Progenitor cell of endocrine pancreas (in vitro differentiated cells): Measurements from ENCODE around the gene SLC5A11. TPM values are rescaled to one million over a fixed set of nuclear protein-coding genes. Genes with fewer than 3 reads are reported as not detected.

Experiments
- DNase-seq: peaks from one replicate; pipeline ENCODE4 v3.0.0; 2021; ENCODE audit warnings: low spot score; ENCODE audit not compliant: unreplicated experiment
- H3K27ac Mint-ChIP-seq: 2 replicates; pipeline ENCODE4 v1.8.0; 2021; ENCODE audit warnings: mild to moderate bottlenecking, moderate library complexity, mixed read lengths
- H3K27me3 Mint-ChIP-seq: 2 replicates; pipeline ENCODE4 v1.8.0; 2021; ENCODE audit warnings: mixed read lengths
- H3K36me3 Mint-ChIP-seq: 2 replicates; pipeline ENCODE4 v1.8.0; 2022; ENCODE audit warnings: mixed read lengths; ENCODE audit not compliant: insufficient read depth
- H3K4me1 Mint-ChIP-seq: 2 replicates; pipeline ENCODE4 v1.8.0; 2021; ENCODE audit warnings: low read depth, mixed read lengths
- H3K4me3 Mint-ChIP-seq: 2 replicates; pipeline ENCODE4 v1.8.0; 2021; ENCODE audit warnings: low read depth, mild to moderate bottlenecking, moderate library complexity, mixed read lengths
- H3K9me3 Mint-ChIP-seq: 2 replicates; pipeline ENCODE4 v1.8.0; 2021; ENCODE audit warnings: low read depth, mixed read lengths
- total RNA-seq: library from RNA; stranded (reverse); gene quantifications from 2 replicates; pipeline ENCODE4 v1.2.1, GENCODE V29; 2021
- TF ChIP-seq, protein P1 (sequence below): fragments of 200-600 bp; sonication (generic); IDR thresholded peaks from one replicate; pipeline ENCODE4 v1.5.0; 2021; ENCODE audit warnings: antibody characterized with exemption, mild to moderate bottlenecking; ENCODE audit not compliant: unreplicated experiment

SLC5A11 gene
- total RNA-seq, 1 donor from 2014 or later = 0.38 TPM

DNA sequence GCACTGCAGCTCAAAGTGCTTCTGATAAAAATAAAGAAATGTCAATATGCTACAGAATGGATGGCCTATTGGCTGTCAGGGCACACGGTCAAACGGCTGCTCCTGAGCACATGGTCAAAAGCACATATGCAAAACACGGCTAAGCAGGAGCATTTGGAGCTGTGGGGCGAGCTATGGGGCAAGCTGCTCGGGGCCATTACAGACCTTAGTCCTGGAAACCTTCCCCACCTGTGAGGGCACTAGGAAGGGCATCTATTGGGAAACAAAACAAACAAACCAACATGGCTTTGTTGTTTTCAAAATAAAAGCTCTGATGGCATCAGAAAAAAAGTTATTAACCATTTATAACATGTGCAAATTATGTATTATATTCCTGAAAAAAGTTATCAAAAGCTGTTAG is 83.6 kb downstream of the SLC5A11 start:
- TF ChIP-seq, protein P1, sequence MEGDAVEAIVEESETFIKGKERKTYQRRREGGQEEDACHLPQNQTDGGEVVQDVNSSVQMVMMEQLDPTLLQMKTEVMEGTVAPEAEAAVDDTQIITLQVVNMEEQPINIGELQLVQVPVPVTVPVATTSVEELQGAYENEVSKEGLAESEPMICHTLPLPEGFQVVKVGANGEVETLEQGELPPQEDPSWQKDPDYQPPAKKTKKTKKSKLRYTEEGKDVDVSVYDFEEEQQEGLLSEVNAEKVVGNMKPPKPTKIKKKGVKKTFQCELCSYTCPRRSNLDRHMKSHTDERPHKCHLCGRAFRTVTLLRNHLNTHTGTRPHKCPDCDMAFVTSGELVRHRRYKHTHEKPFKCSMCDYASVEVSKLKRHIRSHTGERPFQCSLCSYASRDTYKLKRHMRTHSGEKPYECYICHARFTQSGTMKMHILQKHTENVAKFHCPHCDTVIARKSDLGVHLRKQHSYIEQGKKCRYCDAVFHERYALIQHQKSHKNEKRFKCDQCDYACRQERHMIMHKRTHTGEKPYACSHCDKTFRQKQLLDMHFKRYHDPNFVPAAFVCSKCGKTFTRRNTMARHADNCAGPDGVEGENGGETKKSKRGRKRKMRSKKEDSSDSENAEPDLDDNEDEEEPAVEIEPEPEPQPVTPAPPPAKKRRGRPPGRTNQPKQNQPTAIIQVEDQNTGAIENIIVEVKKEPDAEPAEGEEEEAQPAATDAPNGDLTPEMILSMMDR = no peak
- Mint-ChIP-seq H3K4me1 (no peaks in the 10 kb centered on the region), H3K4me3 (no peak overlapping the region), H3K36me3 (peaks cover 11% of the 10 kb centered on the region), H3K27ac (no peak overlapping the region), H3K9me3 (no peaks in the 10 kb centered on the region), H3K27me3 (no peaks in the 10 kb centered on the region)
- no peak for DNase-seq

DNA sequence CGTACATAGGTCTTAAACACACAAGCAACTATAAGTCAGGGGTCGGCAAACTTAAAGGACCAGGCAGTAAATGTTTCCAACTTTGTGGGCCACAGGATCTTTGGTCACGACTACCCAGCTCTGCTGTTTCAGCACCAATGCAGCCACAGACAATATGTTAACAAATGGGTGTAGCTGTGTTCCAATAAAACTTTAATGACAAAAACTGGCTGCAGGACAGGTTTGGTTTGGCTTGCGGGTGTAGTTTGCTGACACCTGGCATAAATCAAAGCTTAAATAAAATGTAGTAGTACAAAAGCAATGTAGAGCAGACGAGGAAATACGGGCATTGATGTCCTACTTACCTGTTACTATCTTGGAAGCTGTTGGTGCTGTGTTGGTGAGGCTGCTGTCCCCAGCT is 84.7 kb downstream of the SLC5A11 start:
- Mint-ChIP-seq H3K9me3 (no peaks in the 10 kb centered on the region), H3K4me3 (no peak overlapping the region), H3K36me3 (peaks cover 13% of the 10 kb centered on the region), H3K27me3 (no peaks in the 10 kb centered on the region), H3K4me1 (no peaks in the 10 kb centered on the region), H3K27ac (no peak overlapping the region)
- TF ChIP-seq, protein P1 = no peak
- no peak for DNase-seq

DNA sequence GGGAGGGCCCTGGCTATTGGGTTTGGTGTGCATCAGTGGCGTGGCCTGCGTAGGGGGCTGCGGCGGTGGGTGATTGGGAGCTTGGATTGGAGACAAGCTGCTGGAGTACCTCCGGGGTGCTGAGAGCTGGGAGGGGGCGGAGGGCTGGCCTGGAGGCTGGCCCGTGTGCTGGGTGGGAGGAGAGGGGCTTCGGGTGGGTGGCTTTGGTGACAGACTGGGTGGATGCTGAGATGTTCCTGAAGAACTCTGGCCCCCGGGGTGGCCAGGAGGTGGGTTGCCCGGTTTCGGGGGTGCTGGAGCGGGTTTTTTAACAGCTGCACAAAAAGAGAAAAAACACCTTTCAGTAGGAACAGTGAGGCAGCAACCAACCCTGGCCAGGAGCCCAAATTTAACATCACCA is 85.3 kb downstream of the SLC5A11 start:
- no peak for DNase-seq
- no peak overlapping the region for H3K27ac Mint-ChIP-seq
- H3K27me3 Mint-ChIP-seq = no peaks in the 10 kb centered on the region
- no peaks in the 10 kb centered on the region for H3K9me3 Mint-ChIP-seq
- H3K4me1 Mint-ChIP-seq = no peaks in the 10 kb centered on the region
- TF ChIP-seq, protein P1 = no peak
- no peak overlapping the region for H3K4me3 Mint-ChIP-seq
- peaks cover 16% of the 10 kb centered on the region for H3K36me3 Mint-ChIP-seq

DNA sequence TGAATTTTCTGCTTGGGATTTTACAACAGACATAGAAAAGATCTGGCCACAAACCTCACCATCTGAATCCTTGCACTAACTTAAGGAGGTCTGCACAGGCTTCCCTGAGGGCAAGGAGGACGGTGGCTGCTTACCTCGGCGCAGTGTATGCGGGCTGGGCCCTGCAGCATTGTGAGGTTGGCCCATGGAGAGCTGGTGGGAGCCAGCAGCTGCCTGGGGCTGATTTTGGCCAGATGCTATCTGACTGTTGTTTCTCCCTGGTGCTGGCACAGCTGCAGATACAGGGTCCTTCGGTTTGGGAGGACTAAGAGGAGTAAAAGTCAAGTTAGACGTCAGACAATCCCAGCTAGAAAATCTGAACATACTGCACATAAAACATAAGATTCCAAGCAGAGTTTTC is 89.6 kb downstream of the SLC5A11 start:
- H3K4me3 Mint-ChIP-seq = no peak overlapping the region
- no peak overlapping the region for H3K27ac Mint-ChIP-seq
- DNase-seq = no peak
- H3K9me3 Mint-ChIP-seq = no peaks in the 10 kb centered on the region
- no peaks in the 10 kb centered on the region for H3K27me3 Mint-ChIP-seq
- H3K4me1 Mint-ChIP-seq = no peaks in the 10 kb centered on the region
- TF ChIP-seq, protein P1 = no peak
- peaks cover 18% of the 10 kb centered on the region for H3K36me3 Mint-ChIP-seq

DNA sequence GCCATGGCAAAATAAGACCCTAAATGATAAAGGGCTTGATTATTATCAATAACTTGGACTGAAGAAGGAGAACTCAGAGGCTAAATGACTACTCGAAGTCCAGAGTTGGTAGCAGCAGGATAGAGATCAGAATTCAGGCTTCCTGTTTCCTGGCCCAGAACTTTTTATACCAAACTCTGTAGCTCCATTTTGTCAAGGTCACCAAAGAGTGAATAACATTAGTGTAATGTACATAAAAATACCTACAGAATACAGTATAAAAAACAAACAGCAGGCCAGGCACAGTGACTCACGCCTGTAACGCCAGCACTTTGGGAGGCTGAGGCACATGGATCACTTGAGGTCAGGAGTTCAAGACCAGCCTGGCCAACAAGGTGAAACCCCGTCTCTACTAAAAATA is 90.4 kb downstream of the SLC5A11 start:
- H3K4me3 Mint-ChIP-seq = no peak overlapping the region
- peak overlapping the region; percentile 56 for H3K27ac Mint-ChIP-seq
- H3K36me3 Mint-ChIP-seq = peaks cover 17% of the 10 kb centered on the region
- H3K4me1 Mint-ChIP-seq = no peaks in the 10 kb centered on the region
- no peaks in the 10 kb centered on the region for H3K27me3 Mint-ChIP-seq
- no peaks in the 10 kb centered on the region for H3K9me3 Mint-ChIP-seq
- no peak for DNase-seq
- TF ChIP-seq, protein P1 = no peak
